HG03280 (cell line): ENCODE data around the gene GAN.
A peak's percentile ranks its signal among the peaks of the same experiment; 100 is the strongest.
"Not testable (repeated sequence)": the region's sequence is repeated elsewhere in the genome, so short reads cannot be mapped to it uniquely, and the experiment has no call there.

Experiments
- ATAC-seq: cut with Tn5 transposase; IDR thresholded peaks from one replicate; pipeline ENCODE4 v1.9.1; 2021; ENCODE audit warnings: mild to moderate bottlenecking, moderate library complexity; ENCODE audit not compliant: unreplicated experiment

The GAN gene

GRCh38 chr16:81307770-81308169 is 7.0 kb upstream of the GAN start:
- ATAC-seq = no peak

GRCh38 chr16:81310045-81310644 is 4.6 kb upstream of the GAN start:
- no peak for ATAC-seq

GRCh38 chr16:81311762-81312161 is 3.0 kb upstream of the GAN start:
- ATAC-seq = no peak

- no peak for ATAC-seq
These were observed 810 bp upstream of the GAN start for GRCh38 chr16:81313701-81314602.

GRCh38 chr16:81315271-81316175 is 761 bp downstream of the GAN start:
- peak; percentile 31 for ATAC-seq

GRCh38 chr16:81316176-81316496 is 1.4 kb downstream of the GAN start:
- ATAC-seq = no peak

- ATAC-seq = no peak
These were observed 3.9 kb downstream of the GAN start for GRCh38 chr16:81318711-81319110.

GRCh38 chr16:81319221-81319912 is 4.6 kb downstream of the GAN start:
- no peak for ATAC-seq

- ATAC-seq = no peak
These were observed 6.3 kb downstream of the GAN start for GRCh38 chr16:81321039-81321438.

- ATAC-seq = no peak
These were observed 6.8 kb downstream of the GAN start for GRCh38 chr16:81321536-81321935.

GRCh38 chr16:81324808-81325207 is 10.0 kb downstream of the GAN start:
- ATAC-seq = no peak

- no peak for ATAC-seq
These were observed 12.2 kb downstream of the GAN start for GRCh38 chr16:81327011-81327410.

GRCh38 chr16:81327447-81328196 is 12.9 kb downstream of the GAN start:
- ATAC-seq = no peak

- ATAC-seq = no peak
These were observed 15.2 kb downstream of the GAN start for GRCh38 chr16:81329947-81330346.

- ATAC-seq = no peak
These were observed 18.6 kb downstream of the GAN start for GRCh38 chr16:81333356-81333755.

- ATAC-seq = no peak
These were observed 20.9 kb downstream of the GAN start for GRCh38 chr16:81335669-81336068.

- no peak for ATAC-seq
These were observed 22.3 kb downstream of the GAN start for GRCh38 chr16:81337097-81337496.

- ATAC-seq = not testable (repeated sequence)
These were observed 30.4 kb downstream of the GAN start for GRCh38 chr16:81345172-81345571.

- ATAC-seq = no peak
These were observed 32.7 kb downstream of the GAN start for GRCh38 chr16:81347425-81347824.

- ATAC-seq = no peak
These were observed 35.0 kb downstream of the GAN start for GRCh38 chr16:81349608-81350305.
